WTC11 (cell line): ENCODE results near the gene TNIK. TPM values are rescaled to one million over a fixed set of nuclear protein-coding genes. Genes with fewer than 3 reads are reported as not detected.
A peak's percentile ranks its signal among the peaks of the same experiment; 100 is the strongest.

Source experiments
- ATAC-seq: fragments of 200-7000 bp; cut with Tn5 transposase; 2 replicates; pipeline ENCODE4 v1.10.0; 2021; ENCODE audit warnings: mild to moderate bottlenecking, moderate library complexity
- CTCF ChIA-PET: fragments of 300-600 bp; sonication (Branson Sonifier 250); formaldehyde crosslinking; loops from one replicate; lab custom pipeline; 2021; ENCODE audit warnings: antibody characterized with exemption; lab: Charles Lee
- POLR2A ChIA-PET: fragments of 350-600 bp; sonication (Branson Sonifier 250); formaldehyde crosslinking; loops from one replicate; lab custom pipeline; 2021; ENCODE audit warnings: antibody characterized with exemption; lab: Charles Lee
- DNase-seq: peaks from one replicate; pipeline ENCODE4 v3.0.0; 2021; ENCODE audit warnings: low spot score
- H3K27ac Mint-ChIP-seq: 2 replicates; pipeline ENCODE4 v1.8.0; 2021; ENCODE audit warnings: mixed read lengths
- H3K27me3 Mint-ChIP-seq: 2 replicates; pipeline ENCODE4 v1.8.0; 2021; ENCODE audit warnings: low read depth, mild to moderate bottlenecking, moderate library complexity, mixed read lengths
- H3K36me3 Mint-ChIP-seq: 2 replicates; pipeline ENCODE4 v1.8.0; 2021; ENCODE audit warnings: mixed read lengths
- H3K4me1 Mint-ChIP-seq: 2 replicates; pipeline ENCODE4 v1.8.0; 2022; ENCODE audit warnings: mixed read lengths
- H3K4me3 Mint-ChIP-seq: 2 replicates; pipeline ENCODE4 v1.8.0; 2021; ENCODE audit warnings: mild to moderate bottlenecking, moderate library complexity, mixed read lengths
- H3K9me3 Mint-ChIP-seq: 2 replicates; pipeline ENCODE4 v1.8.0; 2021; ENCODE audit warnings: mixed read lengths
- AFF4 ChIP-seq: sonication (generic); formaldehyde crosslinking; IDR thresholded peaks from 2 replicates; pipeline ENCODE4 v1.8.1; 2023; ENCODE audit warnings: mild to moderate bottlenecking, missing genetic modification reagents, borderline replicate concordance
- ATF1 ChIP-seq: sonication (generic); formaldehyde crosslinking; IDR thresholded peaks from 2 replicates; pipeline ENCODE4 v1.8.1; 2023; ENCODE audit warnings: mild to moderate bottlenecking, moderate library complexity, missing genetic modification reagents
- ATF6 ChIP-seq: sonication (generic); formaldehyde crosslinking; IDR thresholded peaks from 2 replicates; pipeline ENCODE4 v1.8.1; 2023; ENCODE audit warnings: mild to moderate bottlenecking, missing genetic modification reagents
- CBFB ChIP-seq: sonication (generic); formaldehyde crosslinking; IDR thresholded peaks from 2 replicates; pipeline ENCODE4 v1.8.1; 2022; ENCODE audit warnings: mild to moderate bottlenecking, low read depth, missing genetic modification reagents
- E2F1 ChIP-seq: sonication (generic); formaldehyde crosslinking; IDR thresholded peaks from 2 replicates; pipeline ENCODE4 v1.8.0; 2022; ENCODE audit warnings: mild to moderate bottlenecking, missing genetic modification reagents
- E2F5 ChIP-seq: sonication (generic); formaldehyde crosslinking; IDR thresholded peaks from 2 replicates; pipeline ENCODE4 v1.8.1; 2022; ENCODE audit warnings: mild to moderate bottlenecking, moderate library complexity, missing genetic modification reagents
- FOXK1 ChIP-seq: sonication (generic); formaldehyde crosslinking; IDR thresholded peaks from 2 replicates; pipeline ENCODE4 v1.8.0; 2022; ENCODE audit warnings: mild to moderate bottlenecking, moderate library complexity, missing genetic modification reagents
- GTF2I ChIP-seq: fragments of 250-450 bp; sonication (Bioruptor Pico); conservative IDR thresholded peaks from 2 replicates; pipeline ENCODE4 v1.4.0; 2021; ENCODE audit warnings: mild to moderate bottlenecking
- MAX ChIP-seq: sonication (generic); formaldehyde crosslinking; IDR thresholded peaks from 2 replicates; pipeline ENCODE4 v1.8.0; 2022; ENCODE audit warnings: mild to moderate bottlenecking, missing genetic modification reagents
- NFE2L1 ChIP-seq: sonication (generic); formaldehyde crosslinking; IDR thresholded peaks from 2 replicates; pipeline ENCODE4 v1.8.1; 2023; ENCODE audit warnings: missing genetic modification reagents
- NFYB ChIP-seq: sonication (generic); formaldehyde crosslinking; conservative IDR thresholded peaks from 2 replicates; pipeline ENCODE4 v1.8.0; 2022; ENCODE audit warnings: low read depth, missing genetic modification reagents
- PREB ChIP-seq: sonication (generic); formaldehyde crosslinking; IDR thresholded peaks from 2 replicates; pipeline ENCODE4 v1.8.1; 2022; ENCODE audit warnings: mild to moderate bottlenecking, missing genetic modification reagents, moderate library complexity, borderline replicate concordance
- PRRX2 ChIP-seq: fragments of 250-450 bp; sonication (Bioruptor Pico); IDR thresholded peaks from 2 replicates; pipeline ENCODE4 v1.8.0; 2021; ENCODE audit warnings: mild to moderate bottlenecking
- RORB ChIP-seq: fragments of 250-450 bp; sonication (Bioruptor Pico); IDR thresholded peaks from 2 replicates; pipeline ENCODE4 v1.9.0; 2021; ENCODE audit warnings: mild to moderate bottlenecking
- TCF7 ChIP-seq: sonication (generic); formaldehyde crosslinking; IDR thresholded peaks from 2 replicates; pipeline ENCODE4 v1.8.0; 2022; ENCODE audit warnings: mild to moderate bottlenecking, low read depth, missing genetic modification reagents, moderate library complexity
- USF1 ChIP-seq: sonication (generic); formaldehyde crosslinking; IDR thresholded peaks from 2 replicates; pipeline ENCODE4 v1.8.0; 2022; ENCODE audit warnings: mild to moderate bottlenecking, missing genetic modification reagents
- USF2 ChIP-seq: sonication (generic); formaldehyde crosslinking; IDR thresholded peaks from 2 replicates; pipeline ENCODE4 v1.8.1; 2023; ENCODE audit warnings: mild to moderate bottlenecking, missing genetic modification reagents, moderate library complexity
- ZNF317 ChIP-seq: sonication (generic); formaldehyde crosslinking; IDR thresholded peaks from 2 replicates; pipeline ENCODE4 v1.8.1; 2023; ENCODE audit warnings: low read depth, mild to moderate bottlenecking, moderate library complexity, missing genetic modification reagents, borderline replicate concordance
- ZNF423 ChIP-seq: fragments of 250-450 bp; sonication (Bioruptor Pico); IDR thresholded peaks from 2 replicates; pipeline ENCODE4 v2.1.2; 2022; ENCODE audit warnings: mild to moderate bottlenecking, moderate library complexity
- ZNF532 ChIP-seq: fragments of 250-450 bp; sonication (Bioruptor Pico); IDR thresholded peaks from 2 replicates; pipeline ENCODE4 v1.9.0; 2021; ENCODE audit warnings: mild to moderate bottlenecking, borderline replicate concordance
- total RNA-seq: library from RNA; stranded (reverse); gene quantifications from 3 replicates; pipeline ENCODE4 v1.2.3, GENCODE V29; 2021

The TNIK gene
- total RNA-seq, 1 experiment from 2014 or later = 50.3 TPM

- POLR2A ChIA-PET = no interaction called here
- no peak overlapping the region for H3K27ac Mint-ChIP-seq
- TF ChIP-seq FOXK1 (CRISPR knock-in tag) (no peak), USF2 (no peak), CBFB (no peak), ATF1 (CRISPR knock-in tag) (no peak), MAX (CRISPR knock-in tag) (no peak), NFYB (CRISPR knock-in tag) (no peak), RORB (no peak), ZNF423 (no peak)
- DNase-seq (no peak), ATAC-seq (no peak)
- H3K36me3 Mint-ChIP-seq = no peaks in the 10 kb centered on the region
- no peaks in the 10 kb centered on the region for H3K27me3 Mint-ChIP-seq
- peaks cover 52% of the 10 kb centered on the region for H3K4me1 Mint-ChIP-seq
- peaks cover 4% of the 10 kb centered on the region; the same call in 1 of the 2 replicates for H3K9me3 Mint-ChIP-seq
- no peak overlapping the region for H3K4me3 Mint-ChIP-seq
- CTCF ChIA-PET = interaction anchor here (1.1 to 1.5 kb wide), 2 partner anchors 9 to 50 kb away, joined by 3 read pairs; no protein-coding TSS in a partner anchor
Observed at GRCh38 chr3:171402281-171402680, 57.9 kb downstream of the TNIK start.

- DNase-seq = no peak
- ChIA-PET CTCF (interaction anchor here (0.6 kb wide), 1 partner anchor 52 kb away, joined by 3 read pairs; no protein-coding TSS in a partner anchor), POLR2A (interaction anchor here (0.6 kb wide), 1 partner anchor 89 kb away, joined by 5 read pairs; no protein-coding TSS in a partner anchor)
- Mint-ChIP-seq H3K36me3 (no peaks in the 10 kb centered on the region), H3K4me1 (peaks cover 60% of the 10 kb centered on the region), H3K27ac (peak overlapping the region; percentile 47), H3K27me3 (no peaks in the 10 kb centered on the region), H3K4me3 (no peak overlapping the region), H3K9me3 (peaks cover 4% of the 10 kb centered on the region; the same call in 1 of the 2 replicates)
- no peak for ATAC-seq
- TF ChIP-seq TCF7 (CRISPR knock-in tag) (no peak), RORB (no peak), AFF4 (no peak), USF1 (no peak), PRRX2 (CRISPR knock-in tag) (no peak), E2F1 (CRISPR knock-in tag) (no peak), NFE2L1 (CRISPR knock-in tag) (no peak), PREB (no peak), ZNF532 (CRISPR knock-in tag) (no peak), FOXK1 (CRISPR knock-in tag) (no peak), ATF6 (CRISPR knock-in tag) (no peak), E2F5 (CRISPR knock-in tag) (no peak), GTF2I (CRISPR knock-in tag) (no peak), ZNF317 (CRISPR knock-in tag) (no peak)
Observed at GRCh38 chr3:171401432-171401831, 58.8 kb downstream of the TNIK start.
